Occipital lobe (tissue), 2 donors: Measurements from ENCODE around the gene TSHZ2. TPM values are rescaled to one million over a fixed set of nuclear protein-coding genes. Genes with fewer than 3 reads are reported as not detected.

Experiments
- DNase-seq: peaks from one replicate; lab custom pipeline; 2025; lab: John Stamatoyannopoulos, UW
- total RNA-seq: library from RNA; depleted of rRNA; stranded (reverse); fragments of >200 nt; gene quantifications from one replicate; pipeline ENCODE4 v1.2.3, GENCODE V29; 2014

Gene TSHZ2
- total RNA-seq, 1 donor from 2014 or later = 0.31 TPM

GRCh38 chr20:53157443-53158408, 185.6 kb downstream of the TSHZ2 start:
- no peak for DNase-seq

GRCh38 chr20:53159160-53159559, 187.0 kb downstream of the TSHZ2 start:
- no peak for DNase-seq

- no peak for DNase-seq
These were observed 188.9 kb downstream of the TSHZ2 start for GRCh38 chr20:53161073-53161472.

DNA sequence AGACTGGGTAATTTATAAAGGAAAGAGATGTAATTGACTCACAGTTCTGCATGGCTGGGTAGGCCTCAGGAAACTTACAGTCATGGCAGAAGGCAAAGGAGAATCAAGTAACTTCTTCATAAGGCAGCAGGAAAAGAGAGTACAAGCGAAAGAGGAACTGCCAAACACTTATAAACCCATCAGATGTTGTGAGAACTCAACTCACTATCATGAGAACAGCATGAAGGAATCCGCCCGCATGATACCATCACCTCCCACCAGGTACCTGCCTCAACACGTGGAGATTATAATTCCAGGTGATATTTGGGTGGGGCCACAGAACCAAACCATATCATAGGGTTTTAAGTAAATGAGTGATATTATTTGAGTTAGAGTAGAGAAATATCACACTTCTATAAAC, 189.3 kb downstream of the TSHZ2 start:
- no peak for DNase-seq

DNA sequence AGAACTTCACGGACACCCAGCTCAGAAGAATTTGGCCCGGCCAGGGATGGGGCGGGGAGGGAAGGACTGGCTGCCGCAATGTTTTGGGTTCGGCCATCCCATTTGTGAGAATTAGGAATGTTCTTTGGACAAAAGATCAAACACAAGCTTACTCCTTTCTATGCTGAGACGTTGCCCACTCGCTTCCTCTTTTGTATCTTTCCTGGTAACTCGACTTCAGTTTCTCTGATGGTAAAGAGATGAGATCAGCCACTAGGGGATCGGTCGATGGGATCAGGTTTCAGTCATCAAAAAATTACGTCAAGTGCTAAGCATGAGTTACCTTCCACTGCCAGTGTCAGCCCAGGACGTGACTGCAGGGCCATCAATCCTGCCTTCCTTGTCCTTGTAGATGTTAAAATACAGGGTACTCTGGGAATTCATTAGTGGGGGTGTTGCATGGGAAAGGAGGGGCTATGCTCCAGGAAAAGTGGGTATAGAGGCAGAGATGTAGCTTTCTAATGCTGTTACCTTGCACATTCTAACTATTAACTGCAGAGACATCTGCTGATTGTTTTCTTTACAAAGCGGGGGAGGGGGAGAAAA, 190.2 kb downstream of the TSHZ2 start:
- no peak for DNase-seq

- no peak for DNase-seq
These were observed 191.3 kb downstream of the TSHZ2 start for GRCh38 chr20:53163486-53163885.

GRCh38 chr20:53164072-53164471, 191.9 kb downstream of the TSHZ2 start:
- DNase-seq = no peak

DNA sequence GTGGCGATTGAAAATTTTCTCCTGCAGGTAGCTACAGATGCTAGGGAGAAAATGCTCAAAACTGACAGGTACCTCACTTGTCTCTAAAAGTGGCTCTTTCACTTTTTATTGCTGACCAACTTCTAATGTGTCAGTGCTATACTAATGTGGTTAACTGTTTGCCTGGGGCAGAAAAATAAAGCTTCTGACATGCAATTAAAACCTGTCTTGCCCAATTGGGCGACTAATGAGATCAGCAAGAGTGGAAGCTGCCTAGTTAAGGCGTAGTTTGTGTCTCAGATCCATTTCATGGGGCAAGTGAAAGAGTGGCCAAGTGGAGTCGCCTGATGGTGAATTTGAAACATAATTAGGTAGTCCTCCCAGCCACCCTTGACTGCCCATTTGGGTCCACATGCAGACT, 193.3 kb downstream of the TSHZ2 start:
- DNase-seq = no peak

DNA sequence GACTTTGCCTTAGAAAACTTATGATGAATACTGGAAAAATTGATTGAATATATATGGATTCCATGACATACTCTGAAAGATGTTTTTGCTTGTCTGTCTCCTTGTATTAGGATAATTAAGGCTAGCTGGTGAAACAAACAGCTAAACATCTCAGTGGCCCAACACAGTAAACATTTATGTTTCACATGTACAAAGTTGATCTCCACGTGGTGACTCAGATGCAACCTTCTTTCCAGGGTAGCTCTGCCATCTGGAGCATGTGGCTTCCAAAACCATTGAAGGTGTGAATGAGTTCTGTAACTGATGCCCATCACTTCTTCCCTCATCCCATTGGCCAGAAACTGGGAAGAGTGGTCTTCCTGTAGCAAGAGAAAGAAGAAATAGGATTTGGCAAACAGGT, 196.3 kb downstream of the TSHZ2 start:
- DNase-seq = no peak

DNA sequence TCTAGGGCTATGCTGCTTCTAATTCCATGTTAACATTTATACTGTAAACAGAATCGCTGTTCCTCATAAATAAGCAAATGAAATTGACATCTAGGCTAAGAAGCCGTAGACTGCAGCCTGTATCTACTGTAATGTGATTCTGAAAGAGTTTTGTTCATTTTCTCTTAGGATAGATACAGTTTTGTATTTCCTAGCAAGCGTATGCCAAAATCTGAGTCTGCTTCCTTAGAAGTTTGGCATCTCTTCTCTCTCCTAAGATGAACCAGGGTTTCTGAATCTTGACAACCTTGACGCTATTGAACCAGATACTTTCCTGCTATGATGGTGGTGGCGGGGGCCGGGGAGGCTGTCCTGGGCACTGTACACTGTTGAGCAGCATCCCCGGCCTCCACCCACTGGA, 198.0 kb downstream of the TSHZ2 start:
- no peak for DNase-seq

- DNase-seq = no peak
These were observed 198.9 kb downstream of the TSHZ2 start for GRCh38 chr20:53171065-53171464.

DNA sequence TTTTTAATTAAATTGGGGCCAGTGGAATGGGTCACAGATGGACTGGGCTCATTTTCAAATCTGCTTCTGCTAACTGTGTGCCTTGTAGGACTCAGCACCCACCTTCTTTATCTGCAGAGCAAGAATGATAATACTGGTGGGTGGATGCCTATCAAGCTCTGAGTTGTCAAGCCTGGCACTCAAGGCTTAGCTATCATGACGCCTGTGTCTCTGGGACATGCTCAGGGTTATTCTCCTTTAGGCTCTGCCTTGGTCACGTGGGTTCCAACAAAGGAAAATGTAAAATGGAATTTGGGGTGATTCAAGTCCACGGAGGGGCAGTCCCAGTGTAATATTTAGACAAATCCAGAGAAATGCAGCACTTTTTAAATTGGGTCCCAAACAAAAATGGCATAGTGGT, 202.3 kb downstream of the TSHZ2 start:
- no peak for DNase-seq

DNA sequence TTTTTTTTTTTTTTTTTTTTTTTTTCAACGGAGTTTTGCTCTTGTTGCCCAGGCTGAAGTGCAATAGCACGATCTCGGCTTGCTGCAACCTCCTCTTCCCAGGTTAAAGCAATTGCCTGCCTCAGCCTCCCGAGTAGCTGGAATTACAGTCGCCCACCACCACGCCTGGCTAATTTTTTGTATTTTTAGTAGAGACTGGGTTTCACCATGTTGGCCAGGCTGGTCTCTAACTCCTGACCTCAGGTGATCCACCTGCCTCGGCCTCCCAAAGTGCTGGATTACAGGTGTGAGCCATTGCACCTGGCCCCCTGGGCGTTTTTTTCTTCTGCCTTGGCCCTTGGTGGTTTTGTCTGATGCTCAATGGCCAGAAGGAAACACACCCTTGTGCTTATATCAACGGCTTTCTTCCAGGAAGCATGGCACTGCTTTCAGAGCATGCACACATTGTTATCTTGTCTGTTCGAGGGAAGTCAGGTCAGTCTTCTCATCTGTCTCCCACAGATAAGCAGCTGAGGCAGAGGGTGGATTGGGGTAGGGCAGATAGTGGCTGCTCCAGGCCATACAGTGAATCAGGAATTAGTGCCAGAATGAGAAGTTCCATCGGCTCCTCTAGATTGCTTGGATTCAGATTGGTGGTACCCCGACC, 203.1 kb downstream of the TSHZ2 start:
- no peak for DNase-seq

- no peak for DNase-seq
These were observed 204.0 kb downstream of the TSHZ2 start for GRCh38 chr20:53176134-53176533.

DNA sequence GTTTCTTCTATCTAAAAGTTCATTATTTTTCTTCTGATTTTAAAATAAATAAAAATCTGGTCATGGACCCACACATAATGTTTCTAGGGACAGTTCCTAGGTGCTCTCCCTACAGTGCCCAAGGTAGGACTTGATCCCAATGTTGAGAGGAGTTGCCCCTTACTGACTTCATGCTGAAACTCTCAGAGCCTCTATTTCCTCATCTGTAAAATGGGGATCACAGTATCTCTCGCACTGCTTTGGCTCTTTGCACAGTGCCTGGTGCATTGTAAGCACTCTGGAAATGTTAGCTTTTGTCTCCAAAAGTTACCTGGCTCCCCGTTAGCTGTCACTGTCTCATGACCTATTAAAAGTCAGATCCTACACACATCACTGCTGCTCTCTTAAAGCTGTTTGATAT, 205.5 kb downstream of the TSHZ2 start:
- DNase-seq = no peak

GRCh38 chr20:53179749-53180148, 207.6 kb downstream of the TSHZ2 start:
- DNase-seq = no peak

DNA sequence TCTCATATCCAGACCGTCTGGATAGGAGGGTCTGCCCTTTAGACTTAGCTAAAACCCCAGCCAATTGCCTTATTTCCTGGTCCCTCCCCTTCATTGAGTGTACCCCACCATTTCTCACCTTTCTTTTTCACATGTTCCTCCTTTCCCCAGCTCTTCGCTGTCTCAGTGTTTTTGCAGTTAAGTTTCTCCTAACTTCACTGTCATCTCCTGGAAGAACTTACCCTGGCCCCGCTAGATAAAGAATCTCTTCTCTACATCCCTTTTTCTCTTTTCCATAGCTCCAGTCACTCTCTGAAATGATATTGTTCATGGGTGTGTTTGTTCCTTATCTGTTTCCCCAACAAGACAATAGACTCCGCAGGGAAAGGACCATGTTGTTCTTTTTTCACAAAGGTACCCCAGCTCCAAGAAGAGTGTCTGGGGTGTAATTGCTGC, 208.8 kb downstream of the TSHZ2 start:
- no peak for DNase-seq

GRCh38 chr20:53181866-53182376, 209.8 kb downstream of the TSHZ2 start:
- no peak for DNase-seq

DNA sequence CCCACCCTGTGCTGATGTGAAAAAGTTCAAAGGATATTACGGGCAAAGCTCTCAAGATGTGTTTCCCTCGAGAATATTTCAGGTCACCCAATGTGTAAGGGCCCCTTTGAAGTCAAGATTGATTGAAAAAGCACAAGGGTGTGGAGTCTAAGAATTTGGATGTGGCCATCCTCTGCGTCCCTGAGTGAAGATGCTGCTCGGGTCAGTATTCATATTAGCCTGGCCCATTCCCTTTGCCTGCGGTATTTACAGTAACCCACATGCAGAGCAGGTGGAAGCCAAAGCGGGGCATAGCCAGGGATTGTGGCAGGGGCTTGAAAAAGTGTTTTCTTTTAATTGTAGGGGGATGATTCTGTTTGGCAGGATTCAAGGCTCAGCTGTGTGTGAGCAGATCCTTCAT, 211.0 kb downstream of the TSHZ2 start:
- no peak for DNase-seq

GRCh38 chr20:53186635-53187034, 214.5 kb downstream of the TSHZ2 start:
- no peak for DNase-seq

- no peak for DNase-seq
These were observed 215.4 kb downstream of the TSHZ2 start for GRCh38 chr20:53187392-53188068.

GRCh38 chr20:53190225-53190624, 218.1 kb downstream of the TSHZ2 start:
- DNase-seq = no peak
